WTC11 (cell line): ENCODE data around the gene CLEC2L. TPM values are rescaled to one million over a fixed set of nuclear protein-coding genes. Genes with fewer than 3 reads are reported as not detected.

Experiments
- ATAC-seq: fragments of 200-7000 bp; cut with Tn5 transposase; 2 replicates; pipeline ENCODE4 v1.10.0; 2021; ENCODE audit warnings: mild to moderate bottlenecking, moderate library complexity
- CTCF ChIA-PET: fragments of 300-600 bp; sonication (Branson Sonifier 250); formaldehyde crosslinking; loops from one replicate; lab custom pipeline; 2021; ENCODE audit warnings: antibody characterized with exemption; lab: Charles Lee
- POLR2A ChIA-PET: fragments of 350-600 bp; sonication (Branson Sonifier 250); formaldehyde crosslinking; loops from one replicate; lab custom pipeline; 2021; ENCODE audit warnings: antibody characterized with exemption; lab: Charles Lee
- DNase-seq: peaks from one replicate; pipeline ENCODE4 v3.0.0; 2021; ENCODE audit warnings: low spot score
- H3K27ac Mint-ChIP-seq: 2 replicates; pipeline ENCODE4 v1.8.0; 2021; ENCODE audit warnings: mixed read lengths
- H3K27me3 Mint-ChIP-seq: 2 replicates; pipeline ENCODE4 v1.8.0; 2021; ENCODE audit warnings: low read depth, mild to moderate bottlenecking, moderate library complexity, mixed read lengths
- H3K36me3 Mint-ChIP-seq: 2 replicates; pipeline ENCODE4 v1.8.0; 2021; ENCODE audit warnings: mixed read lengths
- H3K4me1 Mint-ChIP-seq: 2 replicates; pipeline ENCODE4 v1.8.0; 2022; ENCODE audit warnings: mixed read lengths
- H3K4me3 Mint-ChIP-seq: 2 replicates; pipeline ENCODE4 v1.8.0; 2021; ENCODE audit warnings: mild to moderate bottlenecking, moderate library complexity, mixed read lengths
- H3K9me3 Mint-ChIP-seq: 2 replicates; pipeline ENCODE4 v1.8.0; 2021; ENCODE audit warnings: mixed read lengths
- CREB1 ChIP-seq: sonication (generic); formaldehyde crosslinking; IDR thresholded peaks from 2 replicates; pipeline ENCODE4 v1.8.0; 2023; ENCODE audit warnings: mild to moderate bottlenecking, missing genetic modification reagents
- ELF4 ChIP-seq: sonication (generic); formaldehyde crosslinking; IDR thresholded peaks from 2 replicates; pipeline ENCODE4 v1.8.1; 2022; ENCODE audit warnings: low read depth, mild to moderate bottlenecking, moderate library complexity, missing genetic modification reagents
- EMX1 ChIP-seq: fragments of 250-450 bp; sonication (Bioruptor Pico); IDR thresholded peaks from 2 replicates; pipeline ENCODE4 v1.8.0; 2021; ENCODE audit warnings: mild to moderate bottlenecking
- RELA ChIP-seq: sonication (generic); formaldehyde crosslinking; IDR thresholded peaks from 2 replicates; pipeline ENCODE4 v1.8.1; 2022; ENCODE audit warnings: missing genetic modification reagents, mild to moderate bottlenecking, borderline replicate concordance
- RORB ChIP-seq: fragments of 250-450 bp; sonication (Bioruptor Pico); IDR thresholded peaks from 2 replicates; pipeline ENCODE4 v1.9.0; 2021; ENCODE audit warnings: mild to moderate bottlenecking
- SMAD4 ChIP-seq: sonication (generic); formaldehyde crosslinking; IDR thresholded peaks from 2 replicates; pipeline ENCODE4 v1.8.0; 2022; ENCODE audit warnings: mild to moderate bottlenecking, missing genetic modification reagents
- SP1 ChIP-seq: sonication (generic); formaldehyde crosslinking; conservative IDR thresholded peaks from 2 replicates; pipeline ENCODE4 v1.8.1; 2022; ENCODE audit warnings: missing genetic modification reagents
- TP53 ChIP-seq: sonication (generic); formaldehyde crosslinking; IDR thresholded peaks from 2 replicates; pipeline ENCODE4 v1.8.1; 2023; ENCODE audit warnings: mild to moderate bottlenecking, missing genetic modification reagents
- ZNF121 ChIP-seq: sonication (generic); formaldehyde crosslinking; IDR thresholded peaks from 2 replicates; pipeline ENCODE4 v1.8.0; 2023; ENCODE audit warnings: missing genetic modification reagents
- ZNF263 ChIP-seq: sonication (generic); formaldehyde crosslinking; IDR thresholded peaks from 2 replicates; pipeline ENCODE4 v1.8.1; 2022; ENCODE audit warnings: low read depth, mild to moderate bottlenecking, moderate library complexity, missing genetic modification reagents
- ZNF396 ChIP-seq: fragments of 250-450 bp; sonication (Bioruptor Pico); IDR thresholded peaks from 2 replicates; pipeline ENCODE4 v1.8.0; 2021; ENCODE audit warnings: mild to moderate bottlenecking, moderate library complexity, borderline replicate concordance
- ZNF671 ChIP-seq: fragments of 250-450 bp; sonication (Bioruptor Pico); IDR thresholded peaks from 2 replicates; pipeline ENCODE4 v1.8.0; 2021; ENCODE audit warnings: mild to moderate bottlenecking
- total RNA-seq: library from RNA; stranded (reverse); gene quantifications from 3 replicates; pipeline ENCODE4 v1.2.3, GENCODE V29; 2021
- TF ChIP-seq, protein P1 (sequence below): sonication (generic); formaldehyde crosslinking; IDR thresholded peaks from 2 replicates; pipeline ENCODE4 v1.8.0; 2023; ENCODE audit warnings: missing genetic modification reagents, mild to moderate bottlenecking, borderline replicate concordance
- TF ChIP-seq, protein P2 (sequence below): fragments of 250-450 bp; sonication (Bioruptor Pico); IDR thresholded peaks from 2 replicates; pipeline ENCODE4 v1.9.0; 2021; ENCODE audit warnings: mild to moderate bottlenecking
- TF ChIP-seq, protein P3 (sequence below): fragments of 250-450 bp; sonication (Bioruptor Pico); IDR thresholded peaks from 2 replicates; pipeline ENCODE4 v1.9.0; 2021; ENCODE audit warnings: mild to moderate bottlenecking
- TF ChIP-seq, protein P4 (sequence below): sonication (generic); formaldehyde crosslinking; IDR thresholded peaks from 2 replicates; pipeline ENCODE4 v1.8.1; 2023; ENCODE audit warnings: mild to moderate bottlenecking, missing genetic modification reagents, borderline replicate concordance
- TF ChIP-seq, protein P5 (sequence below): sonication (generic); formaldehyde crosslinking; IDR thresholded peaks from 2 replicates; pipeline ENCODE4 v1.8.1; 2022; ENCODE audit warnings: missing genetic modification reagents, borderline replicate concordance

The CLEC2L gene
- total RNA-seq, 1 experiment from 2014 or later, result 0.13 TPM

DNA sequence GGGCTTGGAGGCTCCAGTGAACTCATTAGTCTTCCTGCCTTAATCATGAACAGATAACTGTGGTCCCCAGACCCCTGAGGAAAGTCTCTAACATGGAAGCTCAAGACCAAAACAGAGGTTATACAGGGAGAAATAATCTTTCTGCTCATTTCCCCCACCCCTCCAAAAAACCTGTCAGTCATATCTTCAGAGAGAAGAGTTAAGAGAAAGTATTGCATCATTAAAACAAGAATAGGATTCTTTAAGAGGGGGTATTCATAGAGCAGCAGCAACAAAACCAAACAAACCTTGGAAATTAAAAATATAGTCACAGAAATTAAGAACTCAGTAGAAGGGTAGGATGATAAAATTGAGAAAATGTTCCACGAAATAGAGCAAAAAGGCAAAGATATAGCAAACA is 7.6 kb downstream of the CLEC2L start:
- DNase-seq, result no peak
- H3K27me3 Mint-ChIP-seq, result peaks cover 27% of the 10 kb centered on the region
- H3K4me1 Mint-ChIP-seq, result peaks cover 5% of the 10 kb centered on the region
- H3K4me3 Mint-ChIP-seq, result no peak overlapping the region
- H3K9me3 Mint-ChIP-seq, result 0 out of 2 replicates have a peak, but pooled peaks cover 3% of the 10 kb centered on the region
- ChIA-PET POLR2A (no interaction called here), CTCF (interaction anchor here (1.8 kb wide), 1 partner anchor 28 kb away, joined by 4 read pairs; no protein-coding TSS in a partner anchor)
- H3K27ac Mint-ChIP-seq, result no peak overlapping the region
- TF ChIP-seq, protein P1, sequence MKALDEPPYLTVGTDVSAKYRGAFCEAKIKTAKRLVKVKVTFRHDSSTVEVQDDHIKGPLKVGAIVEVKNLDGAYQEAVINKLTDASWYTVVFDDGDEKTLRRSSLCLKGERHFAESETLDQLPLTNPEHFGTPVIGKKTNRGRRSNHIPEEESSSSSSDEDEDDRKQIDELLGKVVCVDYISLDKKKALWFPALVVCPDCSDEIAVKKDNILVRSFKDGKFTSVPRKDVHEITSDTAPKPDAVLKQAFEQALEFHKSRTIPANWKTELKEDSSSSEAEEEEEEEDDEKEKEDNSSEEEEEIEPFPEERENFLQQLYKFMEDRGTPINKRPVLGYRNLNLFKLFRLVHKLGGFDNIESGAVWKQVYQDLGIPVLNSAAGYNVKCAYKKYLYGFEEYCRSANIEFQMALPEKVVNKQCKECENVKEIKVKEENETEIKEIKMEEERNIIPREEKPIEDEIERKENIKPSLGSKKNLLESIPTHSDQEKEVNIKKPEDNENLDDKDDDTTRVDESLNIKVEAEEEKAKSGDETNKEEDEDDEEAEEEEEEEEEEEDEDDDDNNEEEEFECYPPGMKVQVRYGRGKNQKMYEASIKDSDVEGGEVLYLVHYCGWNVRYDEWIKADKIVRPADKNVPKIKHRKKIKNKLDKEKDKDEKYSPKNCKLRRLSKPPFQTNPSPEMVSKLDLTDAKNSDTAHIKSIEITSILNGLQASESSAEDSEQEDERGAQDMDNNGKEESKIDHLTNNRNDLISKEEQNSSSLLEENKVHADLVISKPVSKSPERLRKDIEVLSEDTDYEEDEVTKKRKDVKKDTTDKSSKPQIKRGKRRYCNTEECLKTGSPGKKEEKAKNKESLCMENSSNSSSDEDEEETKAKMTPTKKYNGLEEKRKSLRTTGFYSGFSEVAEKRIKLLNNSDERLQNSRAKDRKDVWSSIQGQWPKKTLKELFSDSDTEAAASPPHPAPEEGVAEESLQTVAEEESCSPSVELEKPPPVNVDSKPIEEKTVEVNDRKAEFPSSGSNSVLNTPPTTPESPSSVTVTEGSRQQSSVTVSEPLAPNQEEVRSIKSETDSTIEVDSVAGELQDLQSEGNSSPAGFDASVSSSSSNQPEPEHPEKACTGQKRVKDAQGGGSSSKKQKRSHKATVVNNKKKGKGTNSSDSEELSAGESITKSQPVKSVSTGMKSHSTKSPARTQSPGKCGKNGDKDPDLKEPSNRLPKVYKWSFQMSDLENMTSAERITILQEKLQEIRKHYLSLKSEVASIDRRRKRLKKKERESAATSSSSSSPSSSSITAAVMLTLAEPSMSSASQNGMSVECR (CRISPR knock-in tag), result no peak
- TF ChIP-seq, protein P2, sequence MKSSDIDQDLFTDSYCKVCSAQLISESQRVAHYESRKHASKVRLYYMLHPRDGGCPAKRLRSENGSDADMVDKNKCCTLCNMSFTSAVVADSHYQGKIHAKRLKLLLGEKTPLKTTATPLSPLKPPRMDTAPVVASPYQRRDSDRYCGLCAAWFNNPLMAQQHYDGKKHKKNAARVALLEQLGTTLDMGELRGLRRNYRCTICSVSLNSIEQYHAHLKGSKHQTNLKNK (CRISPR knock-in tag), result no peak
- no peak for TF ChIP-seq ELF4 (CRISPR knock-in tag)
- TF ChIP-seq, protein P3, sequence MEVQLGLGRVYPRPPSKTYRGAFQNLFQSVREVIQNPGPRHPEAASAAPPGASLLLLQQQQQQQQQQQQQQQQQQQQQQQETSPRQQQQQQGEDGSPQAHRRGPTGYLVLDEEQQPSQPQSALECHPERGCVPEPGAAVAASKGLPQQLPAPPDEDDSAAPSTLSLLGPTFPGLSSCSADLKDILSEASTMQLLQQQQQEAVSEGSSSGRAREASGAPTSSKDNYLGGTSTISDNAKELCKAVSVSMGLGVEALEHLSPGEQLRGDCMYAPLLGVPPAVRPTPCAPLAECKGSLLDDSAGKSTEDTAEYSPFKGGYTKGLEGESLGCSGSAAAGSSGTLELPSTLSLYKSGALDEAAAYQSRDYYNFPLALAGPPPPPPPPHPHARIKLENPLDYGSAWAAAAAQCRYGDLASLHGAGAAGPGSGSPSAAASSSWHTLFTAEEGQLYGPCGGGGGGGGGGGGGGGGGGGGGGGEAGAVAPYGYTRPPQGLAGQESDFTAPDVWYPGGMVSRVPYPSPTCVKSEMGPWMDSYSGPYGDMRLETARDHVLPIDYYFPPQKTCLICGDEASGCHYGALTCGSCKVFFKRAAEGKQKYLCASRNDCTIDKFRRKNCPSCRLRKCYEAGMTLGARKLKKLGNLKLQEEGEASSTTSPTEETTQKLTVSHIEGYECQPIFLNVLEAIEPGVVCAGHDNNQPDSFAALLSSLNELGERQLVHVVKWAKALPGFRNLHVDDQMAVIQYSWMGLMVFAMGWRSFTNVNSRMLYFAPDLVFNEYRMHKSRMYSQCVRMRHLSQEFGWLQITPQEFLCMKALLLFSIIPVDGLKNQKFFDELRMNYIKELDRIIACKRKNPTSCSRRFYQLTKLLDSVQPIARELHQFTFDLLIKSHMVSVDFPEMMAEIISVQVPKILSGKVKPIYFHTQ, result no peak
- TF ChIP-seq ZNF121 (CRISPR knock-in tag), result no peak
- TF ChIP-seq, protein P4, sequence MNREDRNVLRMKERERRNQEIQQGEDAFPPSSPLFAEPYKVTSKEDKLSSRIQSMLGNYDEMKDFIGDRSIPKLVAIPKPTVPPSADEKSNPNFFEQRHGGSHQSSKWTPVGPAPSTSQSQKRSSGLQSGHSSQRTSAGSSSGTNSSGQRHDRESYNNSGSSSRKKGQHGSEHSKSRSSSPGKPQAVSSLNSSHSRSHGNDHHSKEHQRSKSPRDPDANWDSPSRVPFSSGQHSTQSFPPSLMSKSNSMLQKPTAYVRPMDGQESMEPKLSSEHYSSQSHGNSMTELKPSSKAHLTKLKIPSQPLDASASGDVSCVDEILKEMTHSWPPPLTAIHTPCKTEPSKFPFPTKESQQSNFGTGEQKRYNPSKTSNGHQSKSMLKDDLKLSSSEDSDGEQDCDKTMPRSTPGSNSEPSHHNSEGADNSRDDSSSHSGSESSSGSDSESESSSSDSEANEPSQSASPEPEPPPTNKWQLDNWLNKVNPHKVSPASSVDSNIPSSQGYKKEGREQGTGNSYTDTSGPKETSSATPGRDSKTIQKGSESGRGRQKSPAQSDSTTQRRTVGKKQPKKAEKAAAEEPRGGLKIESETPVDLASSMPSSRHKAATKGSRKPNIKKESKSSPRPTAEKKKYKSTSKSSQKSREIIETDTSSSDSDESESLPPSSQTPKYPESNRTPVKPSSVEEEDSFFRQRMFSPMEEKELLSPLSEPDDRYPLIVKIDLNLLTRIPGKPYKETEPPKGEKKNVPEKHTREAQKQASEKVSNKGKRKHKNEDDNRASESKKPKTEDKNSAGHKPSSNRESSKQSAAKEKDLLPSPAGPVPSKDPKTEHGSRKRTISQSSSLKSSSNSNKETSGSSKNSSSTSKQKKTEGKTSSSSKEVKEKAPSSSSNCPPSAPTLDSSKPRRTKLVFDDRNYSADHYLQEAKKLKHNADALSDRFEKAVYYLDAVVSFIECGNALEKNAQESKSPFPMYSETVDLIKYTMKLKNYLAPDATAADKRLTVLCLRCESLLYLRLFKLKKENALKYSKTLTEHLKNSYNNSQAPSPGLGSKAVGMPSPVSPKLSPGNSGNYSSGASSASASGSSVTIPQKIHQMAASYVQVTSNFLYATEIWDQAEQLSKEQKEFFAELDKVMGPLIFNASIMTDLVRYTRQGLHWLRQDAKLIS (CRISPR knock-in tag), result no peak
- TF ChIP-seq ZNF396, result no peak
- no peak for TF ChIP-seq RORB (CRISPR knock-in tag)
- no peak for TF ChIP-seq ZNF263 (CRISPR knock-in tag)
- TF ChIP-seq ZNF671, result no peak
- no peak for TF ChIP-seq SMAD4 (CRISPR knock-in tag)
- no peak for TF ChIP-seq SP1 (CRISPR knock-in tag)
- TF ChIP-seq, protein P5, sequence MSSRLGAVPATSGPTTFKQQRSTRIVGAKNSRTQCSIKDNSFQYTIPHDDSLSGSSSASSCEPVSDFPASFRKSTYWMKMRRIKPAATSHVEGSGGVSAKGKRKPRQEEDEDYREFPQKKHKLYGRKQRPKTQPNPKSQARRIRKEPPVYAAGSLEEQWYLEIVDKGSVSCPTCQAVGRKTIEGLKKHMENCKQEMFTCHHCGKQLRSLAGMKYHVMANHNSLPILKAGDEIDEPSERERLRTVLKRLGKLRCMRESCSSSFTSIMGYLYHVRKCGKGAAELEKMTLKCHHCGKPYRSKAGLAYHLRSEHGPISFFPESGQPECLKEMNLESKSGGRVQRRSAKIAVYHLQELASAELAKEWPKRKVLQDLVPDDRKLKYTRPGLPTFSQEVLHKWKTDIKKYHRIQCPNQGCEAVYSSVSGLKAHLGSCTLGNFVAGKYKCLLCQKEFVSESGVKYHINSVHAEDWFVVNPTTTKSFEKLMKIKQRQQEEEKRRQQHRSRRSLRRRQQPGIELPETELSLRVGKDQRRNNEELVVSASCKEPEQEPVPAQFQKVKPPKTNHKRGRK (CRISPR knock-in tag), result no peak
- TF ChIP-seq RELA (CRISPR knock-in tag), result no peak
- no peak for TF ChIP-seq EMX1
- TF ChIP-seq TP53 (CRISPR knock-in tag), result no peak
- TF ChIP-seq CREB1 (CRISPR knock-in tag), result no peak
- no peaks in the 10 kb centered on the region for H3K36me3 Mint-ChIP-seq
- ATAC-seq, result no peak
